SK-N-SH (cell line): ENCODE data around the gene MEFV. TPM values are rescaled to one million over a fixed set of nuclear protein-coding genes. Genes with fewer than 3 reads are reported as not detected.

Experiments
- CTCF ChIA-PET: fragments of 300-600, 350-600 bp; formaldehyde crosslinking; extraction: SDS; loops from one replicate; lab custom pipeline; 2021; lab: Yijun Ruan, JAX
- POLR2A ChIA-PET: fragments of 350-600 bp; sonication (Branson Sonifier 250); formaldehyde crosslinking; extraction: SDS; loops from one replicate; lab custom pipeline; 2020; ENCODE audit warnings: antibody characterized with exemption, inconsistent platforms; lab: Yijun Ruan, JAX
- DNase-seq: peaks from one replicate; pipeline ENCODE4 v3.0.0; 2012
- H2AFZ ChIP-seq: fragments of 200-600 bp; sonication (generic); 2 replicates; pipeline ENCODE4 v1.8.1; 2016; ENCODE audit warnings: antibody characterized with exemption, mild to moderate bottlenecking, low read depth
- H3F3A ChIP-seq: fragments of 200-600 bp; sonication (generic); replicated peaks from 2 replicates; pipeline ENCODE3; 2016; ENCODE audit warnings: antibody characterized with exemption, mild to moderate bottlenecking; ENCODE audit not compliant: insufficient read depth
- H3K27ac ChIP-seq, 2 experiments: fragments of 200-500 bp in 1 of 2; fragments of 200-600 bp in 1 of 2; sonication (Bioruptor generic) in 1 of 2; sonication (generic), shearing (Covaris generic) in 1 of 2; 2 replicates each; pipeline versions ENCODE4 v1.5.1 to v1.6.1; 2014 to 2016; ENCODE audit warnings: low read depth in 2 of 2, inconsistent platforms in 1 of 2, low read length in 1 of 2, mild to moderate bottlenecking in 1 of 2, mixed read lengths in 1 of 2
- H3K27me3 ChIP-seq: fragments of 200-600 bp; sonication (generic), shearing (Covaris generic); 2 replicates; pipeline ENCODE4 v1.6.1; 2016; ENCODE audit warnings: mixed run types; ENCODE audit not compliant: insufficient read depth
- H3K36me3 ChIP-seq, 2 experiments: fragments of 200-500 bp in 1 of 2; fragments of 200-600 bp in 1 of 2; sonication (Bioruptor generic) in 1 of 2; sonication (generic) in 1 of 2; replicated peaks in 1 of 2; 2 replicates each; pipeline versions ENCODE3 to v1.5.1; 2014 to 2016; ENCODE audit warnings: low read length in 1 of 2, mild to moderate bottlenecking in 1 of 2; ENCODE audit not compliant: insufficient read depth in 2 of 2, control insufficient read depth in 1 of 2
- H3K4me1 ChIP-seq, 2 experiments: fragments of 200-500 bp in 1 of 2; fragments of 200-600 bp in 1 of 2; sonication (Bioruptor generic) in 1 of 2; sonication (generic), shearing (Covaris generic) in 1 of 2; 2 replicates each; pipeline versions ENCODE4 v1.5.1 to v1.6.1; 2014 to 2016; ENCODE audit warnings: low read depth in 1 of 2, low read length in 1 of 2, mixed run types in 1 of 2; ENCODE audit not compliant: insufficient read depth in 2 of 2, control insufficient read depth in 1 of 2
- H3K4me2 ChIP-seq: fragments of 200-600 bp; sonication (generic), shearing (Covaris generic); 2 replicates; pipeline ENCODE4 v1.6.1; 2017; ENCODE audit warnings: mixed run types
- H3K4me3 ChIP-seq, 2 experiments: fragments of 200-500 bp in 1 of 2; fragments of 200-600 bp in 1 of 2; sonication (Bioruptor generic) in 1 of 2; sonication (generic), shearing (Covaris generic) in 1 of 2; 2 replicates each; pipeline versions ENCODE4 v1.5.1 to v1.8.1; 2014 to 2016; ENCODE audit warnings: low read depth in 2 of 2, inconsistent platforms in 1 of 2, low read length in 1 of 2, mild to moderate bottlenecking in 1 of 2, mixed read lengths in 1 of 2, moderate library complexity in 1 of 2
- H3K79me2 ChIP-seq: fragments of 200-600 bp; sonication (generic); 2 replicates; pipeline ENCODE4 v1.8.1; 2017; ENCODE audit warnings: mild to moderate bottlenecking; ENCODE audit not compliant: insufficient read depth
- H3K9ac ChIP-seq: fragments of 200-600 bp; sonication (generic); 2 replicates; pipeline ENCODE4 v1.6.1; 2017; ENCODE audit warnings: mixed run types
- H3K9me2 ChIP-seq: fragments of 200-600 bp; sonication (generic); 2 replicates; pipeline ENCODE4 v1.6.1; 2017; ENCODE audit warnings: mixed run types
- H3K9me3 ChIP-seq: fragments of 200-600 bp; sonication (generic); 2 replicates; pipeline ENCODE4 v1.6.1; 2017; ENCODE audit warnings: mixed run types, mild to moderate bottlenecking, moderate library complexity
- H4K20me1 ChIP-seq: fragments of 200-600 bp; sonication (generic); 2 replicates; pipeline ENCODE4 v1.6.1; 2017; ENCODE audit warnings: mild to moderate bottlenecking, mixed run types; ENCODE audit not compliant: insufficient read depth
- GATA2 ChIP-seq: sonication (generic); formaldehyde crosslinking; IDR thresholded peaks from 2 replicates; pipeline ENCODE4 v1.5.0; 2020; ENCODE audit warnings: mild to moderate bottlenecking, missing genetic modification reagents
- MAX ChIP-seq: IDR thresholded peaks from 2 replicates; pipeline ENCODE4 v1.4.0; 2012; ENCODE audit warnings: low read depth
- RFX5 ChIP-seq: IDR thresholded peaks from 2 replicates; pipeline ENCODE4 v1.6.1; 2012; ENCODE audit warnings: mild to moderate bottlenecking, improper control_type of control experiment, low read length
- TAF1 ChIP-seq: IDR thresholded peaks from 2 replicates; pipeline ENCODE4 v1.6.1; 2012; ENCODE audit warnings: low read depth, mild to moderate bottlenecking, low read length, moderate library complexity, borderline replicate concordance
- TEAD4 ChIP-seq: IDR thresholded peaks from 2 replicates; pipeline ENCODE4 v1.4.0; 2012; ENCODE audit warnings: mild to moderate bottlenecking, borderline replicate concordance; ENCODE audit not compliant: insufficient read depth
- ZBTB33 ChIP-seq: IDR thresholded peaks from 2 replicates; pipeline ENCODE4 v1.4.0; 2012; ENCODE audit warnings: low read depth, borderline replicate concordance
- WGBS: methylation state at CpG from one replicate; pipeline ENCODE4 v1.1.6; 2017; ENCODE audit warnings: low lambda C conversion rate; 5-methylcytosine and 5-hydroxymethylcytosine counted together
- polyA plus RNA-seq, 3 experiments: library from polyadenylated mRNA; depleted of rRNA; stranded (reverse); fragments of >200 nt; gene quantifications; 2 replicates each; pipeline ENCODE4 v1.2.3, GENCODE V29; 2012
- TF ChIP-seq, protein P1 (sequence below): fragments of 200-600 bp; sonication (generic); IDR thresholded peaks from 2 replicates; pipeline ENCODE4 v1.6.1; 2017; ENCODE audit warnings: antibody characterized with exemption, mild to moderate bottlenecking, moderate library complexity
- TF ChIP-seq, protein P2 (sequence below): IDR thresholded peaks from 2 replicates; pipeline ENCODE4 v1.6.1; 2012; ENCODE audit warnings: mild to moderate bottlenecking, low read depth, low read length, moderate library complexity

MEFV gene
- polyA plus RNA-seq, 1 of the 3 experiments (the other 2 are of a cell fraction), result not detected

DNA sequence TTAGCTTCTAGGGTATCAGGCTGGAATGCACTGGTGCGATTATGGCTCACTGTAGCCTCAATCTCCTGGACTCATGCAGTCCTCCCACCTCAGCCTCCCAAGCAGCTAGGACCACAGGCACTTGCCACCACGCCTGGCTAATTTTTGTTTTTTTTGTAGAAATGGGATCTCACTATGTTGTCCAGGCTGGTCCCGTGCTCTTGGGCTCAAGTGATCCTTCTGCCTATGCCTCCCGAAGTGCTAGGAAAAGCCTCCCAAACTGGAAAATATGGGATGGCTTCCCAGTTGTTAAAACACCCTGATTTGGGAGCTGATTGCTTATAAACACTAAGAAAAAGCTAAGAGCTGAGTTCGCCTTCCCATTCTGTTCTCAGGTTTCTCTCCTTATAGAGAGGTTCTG, 20.2 kb upstream of the MEFV start:
- Histone ChIP-seq H3K9ac (no peak overlapping the region), H3K27ac (no peak overlapping the region), H2AFZ (no peak overlapping the region), H3K36me3 (no peaks in the 10 kb centered on the region), H3K27me3 (peaks cover 24% of the 10 kb centered on the region; the same call in 1 of the 2 replicates), H3K4me1 (peaks cover 0 to 2% of the 10 kb centered on the region in 2 experiments; a peak in 1 of 4 replicates), H3K9me2 (no peaks in the 10 kb centered on the region), H3K4me2 (no peak overlapping the region), H3F3A (peaks cover 4% of the 10 kb centered on the region), H3K9me3 (no peaks in the 10 kb centered on the region), H3K4me3 (no peak overlapping the region), H3K79me2 (no peaks in the 10 kb centered on the region), H4K20me1 (no peaks in the 10 kb centered on the region)
- ChIA-PET CTCF (interaction anchor here (1.8 kb wide), 1 partner anchor 10 kb away, joined by 7 read pairs; no protein-coding TSS in a partner anchor), POLR2A (interaction anchor here (0.6 to 1.5 kb wide), 2 partner anchors 13 to 161 kb away, joined by 3 to 5 read pairs; no protein-coding TSS in a partner anchor)
- no peak for DNase-seq
- no peak for TF ChIP-seq TAF1
- TF ChIP-seq, protein P1, sequence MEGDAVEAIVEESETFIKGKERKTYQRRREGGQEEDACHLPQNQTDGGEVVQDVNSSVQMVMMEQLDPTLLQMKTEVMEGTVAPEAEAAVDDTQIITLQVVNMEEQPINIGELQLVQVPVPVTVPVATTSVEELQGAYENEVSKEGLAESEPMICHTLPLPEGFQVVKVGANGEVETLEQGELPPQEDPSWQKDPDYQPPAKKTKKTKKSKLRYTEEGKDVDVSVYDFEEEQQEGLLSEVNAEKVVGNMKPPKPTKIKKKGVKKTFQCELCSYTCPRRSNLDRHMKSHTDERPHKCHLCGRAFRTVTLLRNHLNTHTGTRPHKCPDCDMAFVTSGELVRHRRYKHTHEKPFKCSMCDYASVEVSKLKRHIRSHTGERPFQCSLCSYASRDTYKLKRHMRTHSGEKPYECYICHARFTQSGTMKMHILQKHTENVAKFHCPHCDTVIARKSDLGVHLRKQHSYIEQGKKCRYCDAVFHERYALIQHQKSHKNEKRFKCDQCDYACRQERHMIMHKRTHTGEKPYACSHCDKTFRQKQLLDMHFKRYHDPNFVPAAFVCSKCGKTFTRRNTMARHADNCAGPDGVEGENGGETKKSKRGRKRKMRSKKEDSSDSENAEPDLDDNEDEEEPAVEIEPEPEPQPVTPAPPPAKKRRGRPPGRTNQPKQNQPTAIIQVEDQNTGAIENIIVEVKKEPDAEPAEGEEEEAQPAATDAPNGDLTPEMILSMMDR, result no peak
- TF ChIP-seq ZBTB33, result no peak
- TF ChIP-seq MAX, result no peak
- no peak for TF ChIP-seq RFX5
- no peak for TF ChIP-seq TEAD4
- TF ChIP-seq GATA2 (CRISPR knock-in tag), result no peak
- TF ChIP-seq, protein P2, sequence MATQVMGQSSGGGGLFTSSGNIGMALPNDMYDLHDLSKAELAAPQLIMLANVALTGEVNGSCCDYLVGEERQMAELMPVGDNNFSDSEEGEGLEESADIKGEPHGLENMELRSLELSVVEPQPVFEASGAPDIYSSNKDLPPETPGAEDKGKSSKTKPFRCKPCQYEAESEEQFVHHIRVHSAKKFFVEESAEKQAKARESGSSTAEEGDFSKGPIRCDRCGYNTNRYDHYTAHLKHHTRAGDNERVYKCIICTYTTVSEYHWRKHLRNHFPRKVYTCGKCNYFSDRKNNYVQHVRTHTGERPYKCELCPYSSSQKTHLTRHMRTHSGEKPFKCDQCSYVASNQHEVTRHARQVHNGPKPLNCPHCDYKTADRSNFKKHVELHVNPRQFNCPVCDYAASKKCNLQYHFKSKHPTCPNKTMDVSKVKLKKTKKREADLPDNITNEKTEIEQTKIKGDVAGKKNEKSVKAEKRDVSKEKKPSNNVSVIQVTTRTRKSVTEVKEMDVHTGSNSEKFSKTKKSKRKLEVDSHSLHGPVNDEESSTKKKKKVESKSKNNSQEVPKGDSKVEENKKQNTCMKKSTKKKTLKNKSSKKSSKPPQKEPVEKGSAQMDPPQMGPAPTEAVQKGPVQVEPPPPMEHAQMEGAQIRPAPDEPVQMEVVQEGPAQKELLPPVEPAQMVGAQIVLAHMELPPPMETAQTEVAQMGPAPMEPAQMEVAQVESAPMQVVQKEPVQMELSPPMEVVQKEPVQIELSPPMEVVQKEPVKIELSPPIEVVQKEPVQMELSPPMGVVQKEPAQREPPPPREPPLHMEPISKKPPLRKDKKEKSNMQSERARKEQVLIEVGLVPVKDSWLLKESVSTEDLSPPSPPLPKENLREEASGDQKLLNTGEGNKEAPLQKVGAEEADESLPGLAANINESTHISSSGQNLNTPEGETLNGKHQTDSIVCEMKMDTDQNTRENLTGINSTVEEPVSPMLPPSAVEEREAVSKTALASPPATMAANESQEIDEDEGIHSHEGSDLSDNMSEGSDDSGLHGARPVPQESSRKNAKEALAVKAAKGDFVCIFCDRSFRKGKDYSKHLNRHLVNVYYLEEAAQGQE, result no peak
- WGBS, result 22% methylated on average over 5 of the region's 5 CpGs
